Posterior vena cava (tissue), 2 donors: Measurements from ENCODE around the gene FAM98C. TPM values are rescaled to one million over a fixed set of nuclear protein-coding genes. Genes with fewer than 3 reads are reported as not detected.
"Not testable (repeated sequence)": the region's sequence is repeated elsewhere in the genome, so short reads cannot be mapped to it uniquely, and the experiment has no call there.

Experiments
- DNase-seq: peaks from one replicate; pipeline ENCODE4 v3.0.0-alpha.2; 2020; ENCODE audit warnings: low spot score
- intact Hi-C, 2 donors: fragments of 100-400 bp; cut with DNase I; formaldehyde crosslinking; loops; one replicate each; pipeline versions ENCODE4 v1.14.1 to v1.14.2; 2022 to 2023
- long read RNA-seq, 2 donors: library from polyadenylated mRNA; unstranded; transcript quantifications; one replicate each; pipeline ENCODE4 v2.0.0, GENCODE V29; 2020 to 2021
- total RNA-seq, 2 donors: library from RNA; stranded (reverse); fragmentation: NEBNext Ultra II Directional; extraction: Animal tissue kit (Norgen Biotek cat#: 25700); gene quantifications; one replicate each; pipeline ENCODE4 v1.2.1, GENCODE V29; 2021
- donor health status: DM: yes; HTN: yes; CAD: no.
- donor health status: DM: yes; HTN: yes; CAD: no.

FAM98C gene
- total RNA-seq: 10 to 100 TPM in 1 of 2 donors, 1 to 10 TPM in 1; 9.6 to 10.7 TPM
- long read RNA-seq, donor 1, partial matches to known transcripts: 1 of 7 reads
- long read RNA-seq, donor 1, other reads (novel, unspliced or antisense): 0 of 7 reads
- long read RNA-seq, donor 2, transcript FAM98C-201 (8 exons, 1,271 nt): major isoform, 5 of 8 reads
- long read RNA-seq, donor 2, partial matches to known transcripts: 2 of 8 reads
- long read RNA-seq, donor 2, other reads (novel, unspliced or antisense): 1 of 8 reads

GRCh38 chr19:38402967-38403674, at the start of gene FAM98C:
Gene FAM98C, plus strand, starts transcription at chr19:38403093. Its CDS starts 61 bp downstream, at chr19:38403154.
- peak; percentile 98 for DNase-seq
- intact Hi-C loops: loop anchor here (10.0 kb wide), 2 partner anchors 112 to 232 kb away; no protein-coding TSS in a partner anchor

- DNase-seq: no peak
- intact Hi-C loops: no loop called here
Measured at GRCh38 chr19:38355728-38356725, 46.9 kb upstream of the FAM98C start.

GRCh38 chr19:38358071-38358470, 44.8 kb upstream of the FAM98C start:
- no peak for DNase-seq
- intact Hi-C loops: no loop called here

- no peak for DNase-seq
Measured at GRCh38 chr19:38359242-38360021, 43.5 kb upstream of the FAM98C start.

GRCh38 chr19:38360351-38360750, 42.5 kb upstream of the FAM98C start:
- intact Hi-C loops: no loop called here
- DNase-seq: no peak

More at GRCh38 chr19:38359242-38360021, 43.5 kb upstream of the FAM98C start:
- intact Hi-C loops: no loop called here

- no peak for DNase-seq
- intact Hi-C loops: no loop called here
Measured at GRCh38 chr19:38360839-38361631, 41.9 kb upstream of the FAM98C start.

GRCh38 chr19:38361633-38362075, 41.2 kb upstream of the FAM98C start:
- DNase-seq: peak; percentile 89
- intact Hi-C loops: no loop called here

GRCh38 chr19:38362076-38362945, 40.6 kb upstream of the FAM98C start:
- intact Hi-C loops: no loop called here
- DNase-seq: peak; percentile 94

GRCh38 chr19:38362946-38363688, 39.8 kb upstream of the FAM98C start:
- not testable (repeated sequence) for DNase-seq

GRCh38 chr19:38367041-38367440, 35.9 kb upstream of the FAM98C start:
- intact Hi-C loops: no loop called here
- DNase-seq: no peak

More at GRCh38 chr19:38362946-38363688, 39.8 kb upstream of the FAM98C start:
- intact Hi-C loops: not testable (repeated sequence)

GRCh38 chr19:38369584-38369983, 33.3 kb upstream of the FAM98C start:
- DNase-seq: no peak

GRCh38 chr19:38370299-38370698, 32.6 kb upstream of the FAM98C start:
- intact Hi-C loops: no loop called here
- DNase-seq: no peak

More at GRCh38 chr19:38369584-38369983, 33.3 kb upstream of the FAM98C start:
- intact Hi-C loops: no loop called here

- intact Hi-C loops: no loop called here
- DNase-seq: no peak
Measured at GRCh38 chr19:38371081-38371480, 31.8 kb upstream of the FAM98C start.

- no peak for DNase-seq
- intact Hi-C loops: no loop called here
Measured at GRCh38 chr19:38373907-38374331, 29.0 kb upstream of the FAM98C start.

GRCh38 chr19:38374332-38375097, 28.4 kb upstream of the FAM98C start, which contains the start of gene PSMD8:
Gene PSMD8, plus strand, starts transcription at chr19:38374571. Its CDS starts 31 bp downstream, at chr19:38374602.
- intact Hi-C loops: no loop called here

More at GRCh38 chr19:38374332-38375097, 28.4 kb upstream of the FAM98C start, which contains the start of gene PSMD8:
- DNase-seq: peak; percentile 100
